ENCODE data around the gene RPL7A. TPM values are rescaled to one million over a fixed set of nuclear protein-coding genes. Genes with fewer than 3 reads are reported as not detected.

The RPL7A gene
- total RNA-seq, 1 experiment from 2014 or later: 1,920 TPM

DNA sequence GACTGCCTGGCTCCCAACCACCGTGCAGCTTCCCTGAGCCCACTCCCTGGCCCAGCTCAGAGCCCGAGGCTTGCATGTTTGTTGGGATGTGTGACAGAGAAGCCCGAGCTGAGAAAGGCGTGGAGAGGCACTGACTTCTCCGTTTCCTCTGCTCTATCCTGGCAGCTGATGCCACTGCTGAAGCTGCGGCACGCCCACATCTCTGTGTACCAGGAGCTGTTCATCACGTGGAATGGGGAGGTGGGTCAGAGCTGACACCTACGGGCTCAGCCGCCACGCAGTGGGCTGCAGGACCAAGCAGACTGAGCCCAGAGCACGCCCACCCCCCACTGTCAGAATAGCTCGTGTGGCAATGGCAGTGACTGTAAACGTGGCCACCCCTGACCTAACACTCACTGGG is 37.4 kb downstream of the RPL7A start:
- Histone ChIP-seq H3K4me3 (ENCODE audit: low read depth, low read length, poor library complexity, severe bottlenecking) (no peak overlapping the region), H3K27ac (ENCODE audit: low read depth, low read length, poor library complexity, severe bottlenecking) (no peak overlapping the region), H3K9me3 (ENCODE audit: low read depth, low read length, poor library complexity, severe bottlenecking) (no peaks in the 10 kb centered on the region), H3K27me3 (replicated peaks; ENCODE audit: insufficient read depth, low read depth, low read length, poor library complexity) (no peaks in the 10 kb centered on the region), H3K36me3 (ENCODE audit: insufficient read depth, low read length, poor library complexity, severe bottlenecking) (no peaks in the 10 kb centered on the region), H3K4me1 (ENCODE audit: insufficient read depth, low read length, poor library complexity, severe bottlenecking) (no peaks in the 10 kb centered on the region)
- no TSS peak for BruUV-seq (replicated peaks)
- ChIA-PET CTCF (no interaction called here), POLR2A (ENCODE audit: low non-redundant PET) (no interaction called here)
- no peak for DNase-seq (ENCODE audit: low spot score)
- no peak for TF ChIP-seq EZH2 (IDR thresholded peaks at IDR 0.05; ENCODE audit: borderline replicate concordance, low read depth, low read length, poor library complexity, severe bottlenecking)
- TF ChIP-seq, protein P1, sequence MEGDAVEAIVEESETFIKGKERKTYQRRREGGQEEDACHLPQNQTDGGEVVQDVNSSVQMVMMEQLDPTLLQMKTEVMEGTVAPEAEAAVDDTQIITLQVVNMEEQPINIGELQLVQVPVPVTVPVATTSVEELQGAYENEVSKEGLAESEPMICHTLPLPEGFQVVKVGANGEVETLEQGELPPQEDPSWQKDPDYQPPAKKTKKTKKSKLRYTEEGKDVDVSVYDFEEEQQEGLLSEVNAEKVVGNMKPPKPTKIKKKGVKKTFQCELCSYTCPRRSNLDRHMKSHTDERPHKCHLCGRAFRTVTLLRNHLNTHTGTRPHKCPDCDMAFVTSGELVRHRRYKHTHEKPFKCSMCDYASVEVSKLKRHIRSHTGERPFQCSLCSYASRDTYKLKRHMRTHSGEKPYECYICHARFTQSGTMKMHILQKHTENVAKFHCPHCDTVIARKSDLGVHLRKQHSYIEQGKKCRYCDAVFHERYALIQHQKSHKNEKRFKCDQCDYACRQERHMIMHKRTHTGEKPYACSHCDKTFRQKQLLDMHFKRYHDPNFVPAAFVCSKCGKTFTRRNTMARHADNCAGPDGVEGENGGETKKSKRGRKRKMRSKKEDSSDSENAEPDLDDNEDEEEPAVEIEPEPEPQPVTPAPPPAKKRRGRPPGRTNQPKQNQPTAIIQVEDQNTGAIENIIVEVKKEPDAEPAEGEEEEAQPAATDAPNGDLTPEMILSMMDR (conservative IDR thresholded peaks at IDR 0.05; ENCODE audit: low read depth, low read length): no peak
- intact Hi-C loops (cut with micrococcal nuclease; ENCODE audit: unreplicated experiment): no loop called here

DNA sequence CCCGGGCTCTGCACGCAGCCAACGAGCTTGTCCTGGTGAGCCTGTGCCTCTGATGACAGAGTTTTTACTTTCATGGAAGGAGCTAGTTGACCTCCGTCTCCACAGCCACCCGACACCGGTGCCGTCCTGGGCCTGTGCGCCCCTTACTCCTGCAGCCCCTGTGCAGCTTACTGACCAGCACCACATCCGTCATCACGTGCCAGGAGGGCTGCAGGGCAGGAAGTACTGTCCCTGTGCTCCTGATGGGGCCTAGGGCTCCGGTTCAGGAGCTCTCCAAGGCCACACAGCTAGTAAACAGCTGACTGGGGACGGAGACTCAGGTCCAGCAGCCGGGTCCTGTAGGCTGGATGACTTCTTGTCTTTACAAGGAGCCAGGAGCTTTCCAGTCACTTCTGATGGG is 38.3 kb downstream of the RPL7A start:
- Histone ChIP-seq H3K36me3 (ENCODE audit: insufficient read depth, low read length, poor library complexity, severe bottlenecking) (no peaks in the 10 kb centered on the region), H3K9me3 (ENCODE audit: low read depth, low read length, poor library complexity, severe bottlenecking) (no peaks in the 10 kb centered on the region), H3K4me1 (ENCODE audit: insufficient read depth, low read length, poor library complexity, severe bottlenecking) (no peaks in the 10 kb centered on the region), H3K4me3 (ENCODE audit: low read depth, low read length, poor library complexity, severe bottlenecking) (no peak overlapping the region), H3K27ac (ENCODE audit: low read depth, low read length, poor library complexity, severe bottlenecking) (no peak overlapping the region), H3K27me3 (replicated peaks; ENCODE audit: insufficient read depth, low read depth, low read length, poor library complexity) (no peaks in the 10 kb centered on the region)
- DNase-seq (ENCODE audit: low spot score): no peak
- ChIA-PET CTCF (interaction anchor here (0.5 to 1.0 kb wide), 2 partner anchors 200 to 201 kb away, joined by 4 to 8 read pairs; no protein-coding TSS in a partner anchor), POLR2A (ENCODE audit: low non-redundant PET) (no interaction called here)
- no TSS peak for BruUV-seq (replicated peaks)
- TF ChIP-seq EZH2 (IDR thresholded peaks at IDR 0.05; ENCODE audit: borderline replicate concordance, low read depth, low read length, poor library complexity, severe bottlenecking): no peak
- TF ChIP-seq, protein P1 (conservative IDR thresholded peaks at IDR 0.05; ENCODE audit: low read depth, low read length): no peak
- intact Hi-C loops (cut with micrococcal nuclease; ENCODE audit: unreplicated experiment): no loop called here

DNA sequence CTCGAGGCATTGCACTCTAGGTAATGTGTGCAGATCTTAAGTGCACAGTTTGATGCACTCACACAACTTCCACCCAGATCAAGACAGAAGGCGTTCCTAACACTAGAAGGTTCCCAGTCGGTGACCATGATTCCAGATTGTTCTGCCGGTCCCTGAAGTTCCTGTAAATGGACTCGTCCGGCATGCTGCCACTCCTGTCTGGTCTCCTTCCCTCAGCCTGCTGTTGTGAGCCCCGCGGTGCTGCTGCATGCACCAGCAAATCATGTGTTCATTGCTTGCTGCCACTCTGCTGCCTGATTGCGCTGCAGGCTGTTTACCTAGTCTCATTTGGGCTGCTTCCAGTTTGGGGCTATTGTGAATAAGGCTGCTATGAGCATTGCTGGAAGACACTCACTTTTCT is 39.7 kb downstream of the RPL7A start:
- ChIA-PET POLR2A (ENCODE audit: low non-redundant PET) (no interaction called here), CTCF (no interaction called here)
- BruUV-seq (replicated peaks): no TSS peak
- Histone ChIP-seq H3K27ac (ENCODE audit: low read depth, low read length, poor library complexity, severe bottlenecking) (no peak overlapping the region), H3K4me3 (ENCODE audit: low read depth, low read length, poor library complexity, severe bottlenecking) (no peak overlapping the region), H3K27me3 (replicated peaks; ENCODE audit: insufficient read depth, low read depth, low read length, poor library complexity) (no peaks in the 10 kb centered on the region), H3K9me3 (ENCODE audit: low read depth, low read length, poor library complexity, severe bottlenecking) (no peaks in the 10 kb centered on the region), H3K36me3 (ENCODE audit: insufficient read depth, low read length, poor library complexity, severe bottlenecking) (no peaks in the 10 kb centered on the region), H3K4me1 (ENCODE audit: insufficient read depth, low read length, poor library complexity, severe bottlenecking) (no peaks in the 10 kb centered on the region)
- intact Hi-C loops (cut with micrococcal nuclease; ENCODE audit: unreplicated experiment): no loop called here
- no peak for TF ChIP-seq EZH2 (IDR thresholded peaks at IDR 0.05; ENCODE audit: borderline replicate concordance, low read depth, low read length, poor library complexity, severe bottlenecking)
- TF ChIP-seq, protein P1 (conservative IDR thresholded peaks at IDR 0.05; ENCODE audit: low read depth, low read length): no peak
- DNase-seq (ENCODE audit: low spot score): no peak
